Type B pancreatic cell (in vitro differentiated cells): Measurements from ENCODE around the gene ANKS6. TPM values are rescaled to one million over a fixed set of nuclear protein-coding genes. Genes with fewer than 3 reads are reported as not detected.

Experiments used
- DNase-seq: peaks from one replicate; pipeline ENCODE4 v3.0.0; 2021; ENCODE audit warnings: mixed read lengths; ENCODE audit not compliant: unreplicated experiment; ENCODE audit errors: extremely low spot score
- H3K27ac Mint-ChIP-seq: 2 replicates; pipeline ENCODE4 v1.8.0; 2021; ENCODE audit warnings: mild to moderate bottlenecking, mixed read lengths
- H3K27me3 Mint-ChIP-seq: 2 replicates; pipeline ENCODE4 v1.8.0; 2021; ENCODE audit warnings: mixed read lengths
- H3K36me3 Mint-ChIP-seq: 2 replicates; pipeline ENCODE4 v1.8.0; 2021; ENCODE audit warnings: mixed read lengths
- H3K4me1 Mint-ChIP-seq: one replicate; pipeline ENCODE4 v1.8.0; 2021; ENCODE audit warnings: mixed read lengths; ENCODE audit not compliant: unreplicated experiment
- H3K4me3 Mint-ChIP-seq: 2 replicates; pipeline ENCODE4 v1.8.0; 2021; ENCODE audit warnings: mild to moderate bottlenecking, mixed read lengths
- H3K9me3 Mint-ChIP-seq: 2 replicates; pipeline ENCODE4 v1.8.0; 2021; ENCODE audit warnings: mixed read lengths
- total RNA-seq: library from RNA; stranded (reverse); gene quantifications from 2 replicates; pipeline ENCODE4 v1.2.1, GENCODE V29; 2021; ENCODE audit warnings: low replicate concordance
- TF ChIP-seq, protein P1 (sequence below): fragments of 200-600 bp; sonication (generic); conservative IDR thresholded peaks from 2 replicates; pipeline ENCODE4 v1.5.0; 2021; ENCODE audit warnings: antibody characterized with exemption, mild to moderate bottlenecking

ANKS6 gene
- total RNA-seq, 1 donor from 2014 or later, result 32.2 TPM

- Mint-ChIP-seq H3K9me3 (no peaks in the 10 kb centered on the region), H3K4me1 (no peaks in the 10 kb centered on the region), H3K27ac (no peak overlapping the region), H3K27me3 (no peaks in the 10 kb centered on the region), H3K36me3 (peaks cover 38% of the 10 kb centered on the region), H3K4me3 (no peak overlapping the region)
- TF ChIP-seq, protein P1, sequence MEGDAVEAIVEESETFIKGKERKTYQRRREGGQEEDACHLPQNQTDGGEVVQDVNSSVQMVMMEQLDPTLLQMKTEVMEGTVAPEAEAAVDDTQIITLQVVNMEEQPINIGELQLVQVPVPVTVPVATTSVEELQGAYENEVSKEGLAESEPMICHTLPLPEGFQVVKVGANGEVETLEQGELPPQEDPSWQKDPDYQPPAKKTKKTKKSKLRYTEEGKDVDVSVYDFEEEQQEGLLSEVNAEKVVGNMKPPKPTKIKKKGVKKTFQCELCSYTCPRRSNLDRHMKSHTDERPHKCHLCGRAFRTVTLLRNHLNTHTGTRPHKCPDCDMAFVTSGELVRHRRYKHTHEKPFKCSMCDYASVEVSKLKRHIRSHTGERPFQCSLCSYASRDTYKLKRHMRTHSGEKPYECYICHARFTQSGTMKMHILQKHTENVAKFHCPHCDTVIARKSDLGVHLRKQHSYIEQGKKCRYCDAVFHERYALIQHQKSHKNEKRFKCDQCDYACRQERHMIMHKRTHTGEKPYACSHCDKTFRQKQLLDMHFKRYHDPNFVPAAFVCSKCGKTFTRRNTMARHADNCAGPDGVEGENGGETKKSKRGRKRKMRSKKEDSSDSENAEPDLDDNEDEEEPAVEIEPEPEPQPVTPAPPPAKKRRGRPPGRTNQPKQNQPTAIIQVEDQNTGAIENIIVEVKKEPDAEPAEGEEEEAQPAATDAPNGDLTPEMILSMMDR, result no peak
- no peak for DNase-seq
Measured at GRCh38 chr9:98745470-98745869, 50.9 kb downstream of the ANKS6 start.

DNA sequence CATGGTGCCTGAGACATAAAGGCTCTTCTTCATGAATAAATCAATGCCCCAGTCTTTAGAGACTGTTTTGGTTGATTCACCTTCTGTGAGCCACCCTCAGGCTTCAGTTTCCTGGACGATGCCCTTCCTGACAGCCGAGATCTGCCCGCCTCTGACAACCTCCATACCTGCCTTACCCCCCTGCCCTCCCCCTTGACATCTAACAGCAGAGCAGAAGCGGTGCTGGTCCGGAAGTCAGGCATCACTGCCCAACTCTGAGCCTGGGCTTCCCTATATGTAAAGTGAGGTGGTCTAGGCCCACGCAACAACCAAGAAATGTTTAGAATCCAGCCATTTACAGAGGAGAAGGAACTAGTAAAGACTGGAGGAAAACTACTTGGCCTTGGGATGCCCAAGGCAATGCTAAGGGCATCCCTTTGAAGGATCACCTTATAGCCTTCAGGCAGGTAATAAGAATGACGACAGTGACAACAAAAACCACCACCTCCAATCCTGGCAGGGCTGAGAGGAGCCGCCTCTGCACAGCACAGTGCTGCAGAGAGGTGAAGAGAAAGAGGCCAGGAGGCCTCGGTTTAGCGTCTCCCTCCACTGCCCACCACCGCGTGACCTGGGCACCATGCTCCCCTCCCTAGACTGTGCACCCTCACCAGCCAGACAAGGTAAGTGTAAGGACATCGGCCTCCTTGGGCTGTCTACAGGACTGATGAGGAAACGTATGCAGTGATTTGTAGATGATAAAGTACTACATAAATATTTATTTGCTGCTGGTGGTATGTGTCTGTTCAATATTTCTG, 52.3 kb downstream of the ANKS6 start:
- Mint-ChIP-seq H3K27me3 (no peaks in the 10 kb centered on the region), H3K4me3 (no peak overlapping the region), H3K4me1 (no peaks in the 10 kb centered on the region), H3K9me3 (no peaks in the 10 kb centered on the region), H3K36me3 (peaks cover 32% of the 10 kb centered on the region), H3K27ac (no peak overlapping the region)
- DNase-seq, result no peak
- TF ChIP-seq, protein P1, result no peak

- Mint-ChIP-seq H3K27me3 (no peaks in the 10 kb centered on the region), H3K9me3 (peaks cover under 1% of the 10 kb centered on the region), H3K4me3 (no peak overlapping the region), H3K36me3 (peaks cover 34% of the 10 kb centered on the region), H3K4me1 (no peaks in the 10 kb centered on the region), H3K27ac (no peak overlapping the region)
- TF ChIP-seq, protein P1, result no peak
- no peak for DNase-seq
Measured at GRCh38 chr9:98743329-98743728, 53.0 kb downstream of the ANKS6 start.

GRCh38 chr9:98742325-98743280, 53.8 kb downstream of the ANKS6 start:
- H3K4me3 Mint-ChIP-seq, result no peak overlapping the region
- peaks cover 41% of the 10 kb centered on the region for H3K36me3 Mint-ChIP-seq
- DNase-seq, result no peak
- TF ChIP-seq, protein P1, result no peak
- no peaks in the 10 kb centered on the region for H3K4me1 Mint-ChIP-seq
- no peak overlapping the region for H3K27ac Mint-ChIP-seq
- H3K27me3 Mint-ChIP-seq, result no peaks in the 10 kb centered on the region
- H3K9me3 Mint-ChIP-seq, result peaks cover 5% of the 10 kb centered on the region

DNA sequence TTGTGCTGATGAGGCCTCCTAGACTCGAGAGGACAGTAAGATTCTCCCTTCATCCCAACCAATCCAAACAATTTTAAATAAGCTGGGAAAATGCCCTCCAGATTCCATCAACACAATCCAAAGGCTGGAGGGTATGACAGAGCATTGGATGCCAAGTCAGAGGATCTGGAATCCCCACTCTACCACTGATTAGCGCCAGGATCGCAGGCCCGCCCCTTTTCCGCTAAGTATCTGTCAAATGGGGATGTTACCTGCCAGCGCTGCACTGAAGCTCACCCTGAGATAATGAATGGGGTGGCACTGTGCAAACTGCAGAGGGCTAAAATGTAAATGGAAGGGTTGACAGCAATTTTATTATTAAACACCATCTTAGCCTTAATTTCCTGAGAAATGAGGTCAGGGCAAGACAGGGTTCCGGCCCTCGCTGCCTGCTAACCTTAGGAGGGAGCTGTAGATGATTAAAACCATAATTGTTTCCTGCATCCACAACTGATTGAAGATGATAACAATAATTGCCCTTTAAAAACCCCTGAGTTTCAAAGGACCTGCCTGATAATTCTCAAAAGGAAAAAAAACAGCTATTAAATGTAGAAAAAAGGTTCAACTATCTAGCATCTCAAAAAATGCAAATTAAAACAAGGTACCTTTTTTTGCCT, 56.0 kb downstream of the ANKS6 start:
- Mint-ChIP-seq H3K27ac (no peak overlapping the region), H3K4me1 (peaks cover 15% of the 10 kb centered on the region), H3K36me3 (peaks cover 61% of the 10 kb centered on the region), H3K4me3 (no peak overlapping the region), H3K27me3 (no peaks in the 10 kb centered on the region), H3K9me3 (peaks cover 5% of the 10 kb centered on the region)
- TF ChIP-seq, protein P1, result no peak
- DNase-seq, result no peak
